IMR-90 (cell line): ENCODE data around the gene CDH23. TPM values are rescaled to one million over a fixed set of nuclear protein-coding genes. Genes with fewer than 3 reads are reported as not detected.
A peak's percentile ranks its signal among the peaks of the same experiment; 100 is the strongest.

Experiments used
- ATAC-seq: fragments of 200-7000 bp; cut with Tn5 transposase; 2 replicates; pipeline ENCODE4 v1.9.1; 2020; ENCODE audit warnings: low read depth, mild to moderate bottlenecking, moderate library complexity
- BruUV-seq: library from RNA; stranded (reverse); fragments of 400-500 nt; replicated peaks from 2 replicates; lab custom pipeline; 2021; lab: Mats Ljungman, UMichigan
- CTCF ChIA-PET: fragments of 300-600 bp; formaldehyde crosslinking; extraction: SDS; loops from one replicate; lab custom pipeline; 2021; ENCODE audit warnings: antibody characterized with exemption; lab: Yijun Ruan, JAX
- POLR2A ChIA-PET: fragments of 300-600 bp; sonication (Branson Sonifier 250); formaldehyde crosslinking; loops from one replicate; lab custom pipeline; 2022; ENCODE audit warnings: antibody characterized with exemption; ENCODE audit not compliant: unreplicated experiment; lab: Charles Lee
- DNase-seq: peaks from one replicate; pipeline ENCODE4 v3.0.0; 2013
- H2AFZ ChIP-seq: replicated peaks from 2 replicates; pipeline ENCODE3; 2013; ENCODE audit warnings: low read length, mild to moderate bottlenecking; ENCODE audit not compliant: poor library complexity
- H2AK5ac ChIP-seq: 2 replicates; pipeline ENCODE4 v1.6.1; 2013; ENCODE audit warnings: low read depth, low read length, inconsistent platforms
- H2AK9ac ChIP-seq: replicated peaks from 2 replicates; pipeline ENCODE3; 2013; ENCODE audit warnings: mild to moderate bottlenecking, low read depth, low read length, moderate library complexity; ENCODE audit not compliant: poor library complexity
- H2BK120ac ChIP-seq: 2 replicates; pipeline ENCODE4 v1.6.1; 2013; ENCODE audit warnings: low read depth, low read length, inconsistent platforms
- H2BK15ac ChIP-seq: 3 replicates; pipeline ENCODE4 v1.6.1; 2013; ENCODE audit warnings: low read depth, low read length, inconsistent platforms
- H2BK20ac ChIP-seq: 2 replicates; pipeline ENCODE4 v1.6.1; 2013; ENCODE audit warnings: low read depth, mild to moderate bottlenecking, inconsistent platforms, low read length, moderate library complexity
- H2BK5ac ChIP-seq: 2 replicates; pipeline ENCODE4 v1.6.1; 2013; ENCODE audit warnings: mild to moderate bottlenecking, low read depth, low read length, inconsistent platforms; ENCODE audit not compliant: poor library complexity, severe bottlenecking
- H3K14ac ChIP-seq: replicated peaks from 2 replicates; pipeline ENCODE4 v1.6.1; 2013; ENCODE audit warnings: low read depth, low read length, inconsistent platforms
- H3K18ac ChIP-seq: 2 replicates; pipeline ENCODE4 v1.6.1; 2013; ENCODE audit warnings: low read depth, low read length, control low read depth
- H3K23ac ChIP-seq: 2 replicates; pipeline ENCODE4 v1.6.1; 2013; ENCODE audit warnings: low read depth, low read length, inconsistent platforms
- H3K27ac ChIP-seq: 2 replicates; pipeline ENCODE4 v1.5.1; 2013; ENCODE audit warnings: mild to moderate bottlenecking, control low read depth, low read length; ENCODE audit not compliant: insufficient read depth
- H3K27me3 ChIP-seq: 2 replicates; pipeline ENCODE4 v1.6.1; 2013; ENCODE audit warnings: low read length; ENCODE audit not compliant: control insufficient read depth, insufficient read depth
- H3K36me3 ChIP-seq: 2 replicates; pipeline ENCODE4 v1.6.1; 2013; ENCODE audit warnings: low read length, mixed read lengths; ENCODE audit not compliant: control insufficient read depth, insufficient read depth
- H3K4ac ChIP-seq: 2 replicates; pipeline ENCODE4 v1.6.1; 2013; ENCODE audit warnings: low read depth, low read length, inconsistent platforms
- H3K4me1 ChIP-seq: 2 replicates; pipeline ENCODE4 v1.6.1; 2013; ENCODE audit warnings: low read length, mixed read lengths; ENCODE audit not compliant: control insufficient read depth, insufficient read depth
- H3K4me2 ChIP-seq: 2 replicates; pipeline ENCODE4 v1.6.1; 2013; ENCODE audit warnings: low read depth, mild to moderate bottlenecking, control low read depth, low read length, moderate library complexity
- H3K4me3 ChIP-seq: 2 replicates; pipeline ENCODE4 v1.5.1; 2013; ENCODE audit warnings: low read depth, mild to moderate bottlenecking, control low read depth, low read length, moderate library complexity; ENCODE audit not compliant: insufficient read depth
- H3K56ac ChIP-seq: 2 replicates; pipeline ENCODE4 v1.6.1; 2013; ENCODE audit warnings: low read length, inconsistent platforms; ENCODE audit not compliant: insufficient read depth; ENCODE audit errors: extremely low read depth
- H3K79me1 ChIP-seq, 2 experiments: 2 replicates each; pipeline ENCODE4 v1.6.1; 2013; ENCODE audit warnings: low read length in 2 of 2, inconsistent platforms in 1 of 2, low read depth in 1 of 2
- H3K9ac ChIP-seq: 2 replicates; pipeline ENCODE4 v1.6.1; 2013; ENCODE audit warnings: low read depth, low read length, control low read depth
- H3K9me1 ChIP-seq: 2 replicates; pipeline ENCODE4 v1.6.1; 2013; ENCODE audit warnings: low read length, inconsistent platforms; ENCODE audit not compliant: insufficient read depth
- H3K9me3 ChIP-seq: 2 replicates; pipeline ENCODE4 v1.6.1; 2013; ENCODE audit warnings: low read length; ENCODE audit not compliant: control insufficient read depth, insufficient read depth
- H4K20me1 ChIP-seq: 2 replicates; pipeline ENCODE4 v1.6.1; 2013; ENCODE audit warnings: low read length, inconsistent platforms; ENCODE audit not compliant: insufficient read depth
- H4K5ac ChIP-seq: 2 replicates; pipeline ENCODE4 v1.6.1; 2013; ENCODE audit warnings: mild to moderate bottlenecking, low read depth, low read length, control low read depth
- H4K8ac ChIP-seq, 2 experiments: 2 replicates each; pipeline ENCODE4 v1.6.1; 2013; ENCODE audit warnings: low read depth in 2 of 2, low read length in 2 of 2, control low read depth in 1 of 2, inconsistent platforms in 1 of 2
- H4K91ac ChIP-seq: 2 replicates; pipeline ENCODE4 v1.6.1; 2013; ENCODE audit warnings: low read depth, low read length, inconsistent platforms; ENCODE audit not compliant: insufficient read depth
- BHLHE40 ChIP-seq: fragments of 150-350 bp; IDR thresholded peaks from 2 replicates; pipeline ENCODE4 v1.6.1; 2016; ENCODE audit warnings: mild to moderate bottlenecking, low read depth, low read length
- CEBPB ChIP-seq: IDR thresholded peaks from 2 replicates; pipeline ENCODE4 v1.6.1; 2012; ENCODE audit warnings: low read depth, low read length, improper control_type of control experiment
- CHD1 ChIP-seq: IDR thresholded peaks from 2 replicates; pipeline ENCODE4 v1.6.1; 2012; ENCODE audit warnings: low read depth, low read length, improper control_type of control experiment
- FOS ChIP-seq: fragments of 150-350 bp; IDR thresholded peaks from 2 replicates; pipeline ENCODE4 v1.6.1; 2016; ENCODE audit warnings: low read depth, low read length
- MAFK ChIP-seq: IDR thresholded peaks from 2 replicates; pipeline ENCODE4 v1.6.1; 2012; ENCODE audit warnings: low read depth, low read length, improper control_type of control experiment
- MAZ ChIP-seq: IDR thresholded peaks from 2 replicates; pipeline ENCODE4 v1.6.1; 2012; ENCODE audit warnings: low read depth, mild to moderate bottlenecking, low read length, improper control_type of control experiment, moderate library complexity, borderline replicate concordance
- MXI1 ChIP-seq: IDR thresholded peaks from 2 replicates; pipeline ENCODE4 v1.6.1; 2012; ENCODE audit warnings: low read depth, mild to moderate bottlenecking, low read length, moderate library complexity, borderline replicate concordance
- NFE2L2 ChIP-seq: fragments of 150-350 bp; IDR thresholded peaks from 2 replicates; pipeline ENCODE4 v1.6.1; 2016; ENCODE audit warnings: low read depth, mild to moderate bottlenecking, low read length
- POLR2A ChIP-seq: IDR thresholded peaks from 2 replicates; pipeline ENCODE4 v1.6.1; 2012; ENCODE audit warnings: mild to moderate bottlenecking, low read depth, low read length
- RAD21 ChIP-seq: IDR thresholded peaks from 2 replicates; pipeline ENCODE4 v1.6.1; 2012; ENCODE audit warnings: low read length, improper control_type of control experiment
- RCOR1 ChIP-seq: IDR thresholded peaks from 2 replicates; pipeline ENCODE4 v1.6.1; 2012; ENCODE audit warnings: mild to moderate bottlenecking, low read length, improper control_type of control experiment; ENCODE audit not compliant: insufficient replicate concordance
- RFX5 ChIP-seq: IDR thresholded peaks from 2 replicates; pipeline ENCODE4 v1.8.0; 2012; ENCODE audit warnings: low read depth, mild to moderate bottlenecking, low read length, moderate library complexity
- SMC3 ChIP-seq: fragments of 150-350 bp; IDR thresholded peaks from 2 replicates; pipeline ENCODE4 v1.6.1; 2016; ENCODE audit warnings: low read depth, mild to moderate bottlenecking, antibody characterized with exemption, low read length, moderate library complexity
- WGBS, 2 experiments: methylation state at CpG; one replicate each; pipeline versions ENCODE4 v1.1.5 to v1.1.7; 2013; ENCODE audit warnings: missing lambda C conversion rate in 2 of 2; ENCODE audit not compliant: insufficient read length in 1 of 2; ENCODE audit errors: extremely low coverage in 2 of 2; 5-methylcytosine and 5-hydroxymethylcytosine counted together
- dilution Hi-C: fragments of 300-500 bp; cut with HindIII; formaldehyde crosslinking; loops from one replicate; pipeline ENCODE4 v1.14.3; 2018; ENCODE audit warnings: low sequenced_read_pairs; ENCODE audit not compliant: unreplicated experiment
- in situ Hi-C: fragments of 300-500 bp; cut with MboI; formaldehyde crosslinking; loops from 3 replicates; pipeline ENCODE4 v1.14.3; 2019; ENCODE audit warnings: low sequenced_read_pairs, inconsistent platforms, mixed read lengths
- intact Hi-C: fragments of 100-400 bp; cut with micrococcal nuclease; formaldehyde crosslinking; loops from 2 replicates; pipeline ENCODE4 v1.10.0; 2022
- polyA plus RNA-seq, 3 experiments: library from polyadenylated mRNA; depleted of rRNA; stranded (reverse); fragments of >200 nt; gene quantifications; 2 replicates each; pipeline ENCODE4 v1.2.3, GENCODE V29; 2012; ENCODE audit warnings: low replicate concordance in 1 of 3
- total RNA-seq: library from RNA; depleted of rRNA; stranded (reverse); fragments of >200 nt; gene quantifications from 2 replicates; pipeline ENCODE4 v1.2.3, GENCODE V29; 2012
- TF ChIP-seq, protein P1 (sequence below): fragments of 150-350 bp; IDR thresholded peaks from 2 replicates; pipeline ENCODE4 v1.6.1; 2017; ENCODE audit warnings: mild to moderate bottlenecking, antibody characterized with exemption, low read length, low read depth
- TF ChIP-seq, protein P2 (sequence below): fragments of 150-350 bp; IDR thresholded peaks from 2 replicates; pipeline ENCODE4 v1.6.1; 2016; ENCODE audit warnings: low read depth, mild to moderate bottlenecking, low read length, moderate library complexity, borderline replicate concordance
- TF ChIP-seq, protein P3 (sequence below): conservative IDR thresholded peaks from 2 replicates; pipeline ENCODE4 v1.5.1; 2012; ENCODE audit warnings: mild to moderate bottlenecking, low read depth, low read length, improper control_type of control experiment

The CDH23 gene
- total and polyA plus RNA-seq, 2 of the 4 experiments (the other 2 are of a cell fraction) = under 0.01 to 0.03 TPM

DNA sequence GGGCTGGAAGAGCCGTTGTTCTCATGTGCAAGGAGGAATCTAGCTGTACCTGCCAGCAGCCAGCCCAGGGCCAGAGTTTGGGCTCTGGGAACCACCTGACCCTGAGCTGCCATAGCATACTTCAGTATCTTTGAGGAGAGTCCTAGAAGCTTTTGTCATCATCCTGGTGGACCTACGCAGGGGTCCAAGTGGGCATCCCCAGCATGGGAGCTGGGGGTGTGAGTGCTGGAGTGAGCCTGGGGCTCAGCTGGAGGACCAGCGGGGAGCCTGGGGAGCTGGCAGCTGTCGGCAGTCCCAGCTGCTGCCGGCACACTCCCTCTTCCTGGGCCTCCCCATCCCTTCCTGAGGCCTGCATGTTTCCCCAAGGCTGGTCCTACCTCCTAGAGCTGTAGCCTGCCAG, 290.4 kb downstream of the CDH23 start:
- CTCF ChIA-PET = no interaction called here
- Histone ChIP-seq H2BK20ac (no peak overlapping the region), H3K9ac (no peak overlapping the region)

More for the DNA sequence above, 290.4 kb downstream of the CDH23 start:
- Histone ChIP-seq H2AK9ac (peak overlapping the region; percentile 28), H3K9me1 (no peaks in the 10 kb centered on the region), H3K4me3 (no peak overlapping the region), H3K9me3 (no peaks in the 10 kb centered on the region), H2AK5ac (no peak overlapping the region), H3K4ac (no peak overlapping the region), H2BK5ac (no peak overlapping the region), H3K14ac (no peak overlapping the region), H3K79me1 (no peaks in the 10 kb centered on the region), H3K18ac (no peak overlapping the region), H3K27me3 (peaks cover 37% of the 10 kb centered on the region), H2BK120ac (no peak overlapping the region), H2BK15ac (no peak overlapping the region), H4K20me1 (no peaks in the 10 kb centered on the region), H2AFZ (no peak overlapping the region), H3K4me1 (no peaks in the 10 kb centered on the region), H3K27ac (no peak overlapping the region), H3K4me2 (no peak overlapping the region), H4K8ac (no peak overlapping the region), H3K36me3 (no peaks in the 10 kb centered on the region), H4K91ac (no peak overlapping the region), H3K56ac (no peak overlapping the region), H3K23ac (no peak overlapping the region), H4K5ac (no peak overlapping the region)
- DNase-seq = no peak
- 0% methylated on average over 1 of the region's 5 CpGs; no CpG with 5 or more reads in 1 of the 2 experiments for WGBS, 2 experiments
- in situ Hi-C loops (no loop called here), intact Hi-C loops (no loop called here), dilution Hi-C loops (no loop called here)
- POLR2A ChIA-PET = no interaction called here
- TF ChIP-seq SMC3 (no peak), RCOR1 (no peak), BHLHE40 (no peak), MAZ (no peak), MXI1 (no peak), FOS (no peak), RFX5 (no peak), CEBPB (no peak), MAFK (no peak), RAD21 (no peak), NFE2L2 (no peak), POLR2A (no peak), CHD1 (no peak)
- TF ChIP-seq, protein P1, sequence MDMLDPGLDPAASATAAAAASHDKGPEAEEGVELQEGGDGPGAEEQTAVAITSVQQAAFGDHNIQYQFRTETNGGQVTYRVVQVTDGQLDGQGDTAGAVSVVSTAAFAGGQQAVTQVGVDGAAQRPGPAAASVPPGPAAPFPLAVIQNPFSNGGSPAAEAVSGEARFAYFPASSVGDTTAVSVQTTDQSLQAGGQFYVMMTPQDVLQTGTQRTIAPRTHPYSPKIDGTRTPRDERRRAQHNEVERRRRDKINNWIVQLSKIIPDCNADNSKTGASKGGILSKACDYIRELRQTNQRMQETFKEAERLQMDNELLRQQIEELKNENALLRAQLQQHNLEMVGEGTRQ = no peak
- TF ChIP-seq, protein P2, sequence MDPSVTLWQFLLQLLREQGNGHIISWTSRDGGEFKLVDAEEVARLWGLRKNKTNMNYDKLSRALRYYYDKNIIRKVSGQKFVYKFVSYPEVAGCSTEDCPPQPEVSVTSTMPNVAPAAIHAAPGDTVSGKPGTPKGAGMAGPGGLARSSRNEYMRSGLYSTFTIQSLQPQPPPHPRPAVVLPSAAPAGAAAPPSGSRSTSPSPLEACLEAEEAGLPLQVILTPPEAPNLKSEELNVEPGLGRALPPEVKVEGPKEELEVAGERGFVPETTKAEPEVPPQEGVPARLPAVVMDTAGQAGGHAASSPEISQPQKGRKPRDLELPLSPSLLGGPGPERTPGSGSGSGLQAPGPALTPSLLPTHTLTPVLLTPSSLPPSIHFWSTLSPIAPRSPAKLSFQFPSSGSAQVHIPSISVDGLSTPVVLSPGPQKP = no peak
- TF ChIP-seq, protein P3, sequence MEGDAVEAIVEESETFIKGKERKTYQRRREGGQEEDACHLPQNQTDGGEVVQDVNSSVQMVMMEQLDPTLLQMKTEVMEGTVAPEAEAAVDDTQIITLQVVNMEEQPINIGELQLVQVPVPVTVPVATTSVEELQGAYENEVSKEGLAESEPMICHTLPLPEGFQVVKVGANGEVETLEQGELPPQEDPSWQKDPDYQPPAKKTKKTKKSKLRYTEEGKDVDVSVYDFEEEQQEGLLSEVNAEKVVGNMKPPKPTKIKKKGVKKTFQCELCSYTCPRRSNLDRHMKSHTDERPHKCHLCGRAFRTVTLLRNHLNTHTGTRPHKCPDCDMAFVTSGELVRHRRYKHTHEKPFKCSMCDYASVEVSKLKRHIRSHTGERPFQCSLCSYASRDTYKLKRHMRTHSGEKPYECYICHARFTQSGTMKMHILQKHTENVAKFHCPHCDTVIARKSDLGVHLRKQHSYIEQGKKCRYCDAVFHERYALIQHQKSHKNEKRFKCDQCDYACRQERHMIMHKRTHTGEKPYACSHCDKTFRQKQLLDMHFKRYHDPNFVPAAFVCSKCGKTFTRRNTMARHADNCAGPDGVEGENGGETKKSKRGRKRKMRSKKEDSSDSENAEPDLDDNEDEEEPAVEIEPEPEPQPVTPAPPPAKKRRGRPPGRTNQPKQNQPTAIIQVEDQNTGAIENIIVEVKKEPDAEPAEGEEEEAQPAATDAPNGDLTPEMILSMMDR = no peak
- no TSS peak for BruUV-seq
- ATAC-seq = no peak
